Tibial artery (tissue), 4 donors: ENCODE results near the gene RTP3.
"Not testable (repeated sequence)": the region's sequence is repeated elsewhere in the genome, so short reads cannot be mapped to it uniquely, and the experiment has no call there.

Experiments
- DNase-seq, 2 donors: peaks; one replicate each; pipeline ENCODE4 v3.0.0-alpha.2; 2019
- H3K27ac ChIP-seq, 2 donors: fragments of 200-600 bp; sonication (generic) in 1 of 2; 1 replicate in 1 of 2; 2 replicates in 1 of 2; pipeline ENCODE4 v1.5.1; 2018 to 2019; ENCODE audit warnings: mild to moderate bottlenecking in 1 of 2
- H3K27me3 ChIP-seq, 2 donors: fragments of 200-600 bp; sonication (generic) in 1 of 2; one replicate each; pipeline versions ENCODE4 v1.5.1 to v1.6.0; 2016 to 2019
- H3K36me3 ChIP-seq, 3 donors: fragments of 200-600 bp; sonication (generic) in 2 of 3; one replicate each; pipeline ENCODE4 v1.5.1; 2016 to 2019; ENCODE audit warnings: mild to moderate bottlenecking in 2 of 3
- H3K4me1 ChIP-seq, 4 donors: fragments of 200-600 bp; sonication (generic) in 2 of 4; 1 replicate in 3 of 4; 2 replicates in 1 of 4; pipeline ENCODE4 v1.5.1; 2016 to 2019
- H3K4me3 ChIP-seq, 2 donors: fragments of 200-600 bp; sonication (generic) in 1 of 2; 1 replicate in 1 of 2; 2 replicates in 1 of 2; pipeline ENCODE4 v1.5.1; 2018 to 2019; ENCODE audit warnings: mild to moderate bottlenecking in 2 of 2
- H3K9me3 ChIP-seq, 3 donors: fragments of 200-600 bp; sonication (generic) in 1 of 3; one replicate each; pipeline ENCODE4 v1.5.1; 2016 to 2019
- CTCF ChIP-seq, 2 experiments: fragments of 200-600 bp in 1 of 2; fragments of 450-650 bp in 1 of 2; IDR thresholded peaks; one replicate each; pipeline ENCODE4 v1.5.1; 2017 to 2019; ENCODE audit warnings: antibody characterized with exemption in 2 of 2, mild to moderate bottlenecking in 1 of 2, moderate library complexity in 1 of 2
- intact Hi-C: fragments of 100-400 bp; cut with DNase I; formaldehyde crosslinking; loops from one replicate; pipeline ENCODE4 v1.15.0; 2023; ENCODE audit warnings: low total_unique reads

The RTP3 gene

GRCh38 chr3:46492890-46493547 is 4.8 kb upstream of the RTP3 start:
- intact Hi-C loops = no loop called here
- H3K9me3 ChIP-seq = no peaks in the 10 kb centered on the region
- peaks cover 0 to 4% (median 0%) of the 10 kb centered on the region in 4 donors for H3K4me1 ChIP-seq
- H3K27ac ChIP-seq = no peak overlapping the region
- H3K36me3 ChIP-seq = no peaks in the 10 kb centered on the region
- TF ChIP-seq CTCF (IDR thresholded peaks at IDR 0.05) = no peak
- no peak overlapping the region for H3K4me3 ChIP-seq
- DNase-seq = no peak
- H3K27me3 ChIP-seq = peaks cover 0 to 9% of the 10 kb centered on the region in 2 donors

- H3K27me3 ChIP-seq, H3K4me3 ChIP-seq, H3K27ac ChIP-seq, H3K9me3 ChIP-seq, H3K4me1 ChIP-seq, intact Hi-C loops, H3K36me3 ChIP-seq, DNase-seq: not testable (repeated sequence)
Observed at GRCh38 chr3:46494491-46494890, 3.3 kb upstream of the RTP3 start.

GRCh38 chr3:46495901-46496456 is 1.8 kb upstream of the RTP3 start:
- TF ChIP-seq CTCF (IDR thresholded peaks at IDR 0.05) = no peak
- no peak overlapping the region for H3K4me3 ChIP-seq
- H3K4me1 ChIP-seq = no peaks in the 10 kb centered on the region
- no peaks in the 10 kb centered on the region for H3K9me3 ChIP-seq
- no peak for DNase-seq
- H3K36me3 ChIP-seq = no peaks in the 10 kb centered on the region
- no peak overlapping the region for H3K27ac ChIP-seq
- H3K27me3 ChIP-seq = peaks cover 0 to 3% of the 10 kb centered on the region in 2 donors
- intact Hi-C loops = no loop called here

GRCh38 chr3:46496746-46497555 is 825 bp upstream of the RTP3 start:
- Histone ChIP-seq H3K4me1 (no peaks in the 10 kb centered on the region), H3K36me3 (no peaks in the 10 kb centered on the region), H3K27me3 (peaks cover 0 to 3% of the 10 kb centered on the region in 2 donors), H3K27ac (no peak overlapping the region), H3K4me3 (no peak overlapping the region), H3K9me3 (no peaks in the 10 kb centered on the region)
- intact Hi-C loops = no loop called here
- no peak for DNase-seq
- TF ChIP-seq CTCF (IDR thresholded peaks at IDR 0.05) = no peak

GRCh38 chr3:46498916-46499519 is 1.2 kb downstream of the RTP3 start:
- no peaks in the 10 kb centered on the region for H3K4me1 ChIP-seq
- H3K27ac ChIP-seq = no peak overlapping the region
- DNase-seq = no peak
- no peaks in the 10 kb centered on the region for H3K36me3 ChIP-seq
- no peak for TF ChIP-seq CTCF (IDR thresholded peaks at IDR 0.05)
- intact Hi-C loops = no loop called here
- H3K4me3 ChIP-seq = no peak overlapping the region
- no peaks in the 10 kb centered on the region for H3K9me3 ChIP-seq
- H3K27me3 ChIP-seq = peaks cover 0 to 3% of the 10 kb centered on the region in 2 donors
